H1 (cell line): ENCODE data around the gene MREG. TPM values are rescaled to one million over a fixed set of nuclear protein-coding genes. Genes with fewer than 3 reads are reported as not detected.

Experiments
- CTCF ChIA-PET: fragments of 300-600 bp; sonication (Branson Sonifier 250); formaldehyde crosslinking; loops from one replicate; lab custom pipeline; 2021; ENCODE audit not compliant: partially characterized antibody; lab: Charles Lee
- POLR2A ChIA-PET: fragments of 300-600 bp; sonication (Branson Sonifier 250); formaldehyde crosslinking; loops from one replicate; lab custom pipeline; 2021; ENCODE audit warnings: inconsistent platforms; ENCODE audit not compliant: partially characterized antibody; lab: Charles Lee
- DNase-seq, 2 experiments: peaks; one replicate each; pipeline versions ENCODE4 v3.0.0 to v3.0.0-alpha.2; 2010 to 2022; ENCODE audit warnings: low spot score in 2 of 2, low read depth in 1 of 2, mixed read lengths in 1 of 2
- FAIRE-seq: peaks from 2 replicates; lab custom pipeline; 2011; peaks lifted over from hg19 to GRCh38; lab: Jason Lieb, UNC
- H2AFZ ChIP-seq: 2 replicates; pipeline ENCODE4 v1.8.1; 2012; ENCODE audit warnings: low read length, inconsistent platforms
- H2AK5ac ChIP-seq: 2 replicates; pipeline ENCODE4 v1.6.1; 2013; ENCODE audit warnings: low read depth, low read length
- H2BK120ac ChIP-seq: replicated peaks from 2 replicates; pipeline ENCODE3; 2013; ENCODE audit warnings: low read depth, low read length, inconsistent platforms
- H2BK12ac ChIP-seq: 2 replicates; pipeline ENCODE4 v1.6.1; 2013; ENCODE audit warnings: low read depth, low read length
- H2BK15ac ChIP-seq: 2 replicates; pipeline ENCODE4 v1.6.1; 2013; ENCODE audit warnings: low read length
- H2BK20ac ChIP-seq: 2 replicates; pipeline ENCODE4 v1.6.1; 2013; ENCODE audit warnings: low read length
- H2BK5ac ChIP-seq: 2 replicates; pipeline ENCODE4 v1.6.1; 2013; ENCODE audit warnings: low read depth, low read length
- H3K14ac ChIP-seq: 2 replicates; pipeline ENCODE4 v1.6.1; 2013; ENCODE audit warnings: inconsistent platforms; ENCODE audit not compliant: insufficient read length
- H3K18ac ChIP-seq: 2 replicates; pipeline ENCODE4 v1.6.1; 2013; ENCODE audit warnings: low read length; ENCODE audit errors: extremely low read depth
- H3K23ac ChIP-seq: 2 replicates; pipeline ENCODE4 v1.6.1; 2013; ENCODE audit warnings: inconsistent platforms; ENCODE audit not compliant: insufficient read length
- H3K23me2 ChIP-seq: 2 replicates; pipeline ENCODE4 v1.6.1; 2013; ENCODE audit warnings: low read depth, low read length
- H3K27ac ChIP-seq: 2 replicates; pipeline ENCODE4 v1.6.1; 2011; ENCODE audit warnings: low read depth, low read length, inconsistent platforms
- H3K27me3 ChIP-seq, 4 experiments: replicated peaks in 1 of 4; 1 replicate in 1 of 4; 2 replicates in 3 of 4; pipeline versions ENCODE4 v1.6.1 to v1.8.1; 2011 to 2013; ENCODE audit warnings: low read length in 3 of 4, mild to moderate bottlenecking in 3 of 4, inconsistent platforms in 2 of 4, mixed read lengths in 2 of 4, moderate library complexity in 1 of 4; ENCODE audit not compliant: control insufficient read depth in 3 of 4, insufficient read depth in 3 of 4; ENCODE audit errors: extremely low read depth in 1 of 4
- H3K36me3 ChIP-seq, 4 experiments: 2 replicates each; pipeline versions ENCODE4 v1.6.1 to v1.8.1; 2011 to 2013; ENCODE audit warnings: mild to moderate bottlenecking in 4 of 4, low read length in 3 of 4, moderate library complexity in 2 of 4, control low read depth in 1 of 4, inconsistent platforms in 1 of 4; ENCODE audit not compliant: insufficient read depth in 4 of 4, control insufficient read depth in 2 of 4
- H3K4ac ChIP-seq: replicated peaks from 2 replicates; pipeline ENCODE3; 2013; ENCODE audit warnings: low read length, low read depth, mixed read lengths, inconsistent platforms; ENCODE audit not compliant: insufficient read length
- H3K4me1 ChIP-seq, 4 experiments: replicated peaks in 1 of 4; 1 replicate in 1 of 4; 2 replicates in 3 of 4; pipeline versions ENCODE4 v1.6.1 to v1.8.1; 2011 to 2013; ENCODE audit warnings: low read length in 3 of 4, inconsistent platforms in 2 of 4, mixed read lengths in 1 of 4; ENCODE audit not compliant: insufficient read depth in 4 of 4, control insufficient read depth in 3 of 4
- H3K4me2 ChIP-seq, 2 experiments: 2 replicates each; pipeline versions ENCODE4 v1.6.1 to v1.8.1; 2011 to 2013; ENCODE audit warnings: low read depth in 2 of 2, low read length in 2 of 2, control low read depth in 1 of 2, inconsistent platforms in 1 of 2, mild to moderate bottlenecking in 1 of 2; ENCODE audit not compliant: insufficient read depth in 1 of 2
- H3K4me3 ChIP-seq, 4 experiments: fragments of 200-600, 300-600 bp in 1 of 4; sonication (generic), shearing (Covaris generic), sonication (Bioruptor Twin) in 1 of 4; 2 replicates each; pipeline versions ENCODE4 v1.5.1 to v1.8.1; 2011 to 2016; ENCODE audit warnings: low read length in 4 of 4, low read depth in 3 of 4, control low read depth in 2 of 4, inconsistent platforms in 2 of 4, mild to moderate bottlenecking in 2 of 4, mixed read lengths in 1 of 4, moderate library complexity in 1 of 4; ENCODE audit not compliant: insufficient read depth in 2 of 4; ENCODE audit errors: extremely low read depth in 1 of 4
- H3K56ac ChIP-seq: replicated peaks from 2 replicates; pipeline ENCODE3; 2013; ENCODE audit warnings: low read depth, mild to moderate bottlenecking, mixed read lengths, low read length, inconsistent platforms; ENCODE audit not compliant: insufficient read length
- H3K79me1 ChIP-seq: 2 replicates; pipeline ENCODE4 v1.6.1; 2013; ENCODE audit warnings: low read depth, low read length, control low read depth
- H3K79me2 ChIP-seq, 2 experiments: 2 replicates each; pipeline versions ENCODE4 v1.6.1 to v1.8.1; 2012 to 2013; ENCODE audit warnings: low read length in 2 of 2, mild to moderate bottlenecking in 2 of 2, inconsistent platforms in 1 of 2; ENCODE audit not compliant: insufficient read depth in 2 of 2, control insufficient read depth in 1 of 2
- H3K9ac ChIP-seq, 4 experiments: replicated peaks in 1 of 4; 1 replicate in 1 of 4; 2 replicates in 3 of 4; pipeline versions ENCODE4 v1.6.1 to v1.8.1; 2011 to 2013; ENCODE audit warnings: low read depth in 3 of 4, low read length in 3 of 4, control low read depth in 2 of 4, mild to moderate bottlenecking in 2 of 4, moderate library complexity in 2 of 4, inconsistent platforms in 1 of 4; ENCODE audit errors: extremely low read depth in 1 of 4
- H3K9me3 ChIP-seq, 2 experiments: 2 replicates each; pipeline versions ENCODE4 v1.6.1 to v1.8.1; 2012 to 2013; ENCODE audit warnings: mild to moderate bottlenecking in 2 of 2, moderate library complexity in 2 of 2, control low read depth in 1 of 2, inconsistent platforms in 1 of 2, low read depth in 1 of 2, low read length in 1 of 2, mixed read lengths in 1 of 2; ENCODE audit not compliant: insufficient read depth in 2 of 2
- H4K20me1 ChIP-seq, 2 experiments: replicated peaks in 1 of 2; 2 replicates each; pipeline versions ENCODE3 to v1.8.1; 2011 to 2013; ENCODE audit warnings: inconsistent platforms in 2 of 2, low read length in 2 of 2, mild to moderate bottlenecking in 1 of 2; ENCODE audit not compliant: insufficient read depth in 2 of 2, control insufficient read depth in 1 of 2
- H4K5ac ChIP-seq: 2 replicates; pipeline ENCODE4 v1.6.1; 2013; ENCODE audit warnings: low read length, low read depth, mixed read lengths, inconsistent platforms; ENCODE audit not compliant: insufficient read length
- H4K8ac ChIP-seq: 2 replicates; pipeline ENCODE4 v1.8.0; 2013; ENCODE audit warnings: mild to moderate bottlenecking, moderate library complexity, low read length, inconsistent platforms; ENCODE audit not compliant: insufficient read depth; ENCODE audit errors: extremely low read depth
- H4K91ac ChIP-seq: replicated peaks from 2 replicates; pipeline ENCODE3; 2013; ENCODE audit warnings: low read length, mixed read lengths, inconsistent platforms; ENCODE audit not compliant: insufficient read length
- BCL11A ChIP-seq, 2 experiments: IDR thresholded peaks; one replicate each; pipeline ENCODE4 v1.6.1; 2011; ENCODE audit warnings: low read depth in 2 of 2, low read length in 2 of 2, mild to moderate bottlenecking in 2 of 2
- KDM5A ChIP-seq: fragments of 200-600 bp; IDR thresholded peaks from 2 replicates; pipeline ENCODE4 v1.7.1; 2012; ENCODE audit warnings: mild to moderate bottlenecking, low read length, inconsistent platforms, mixed read lengths
- NRF1 ChIP-seq: IDR thresholded peaks from 2 replicates; pipeline ENCODE4 v1.6.1; 2011; ENCODE audit warnings: mild to moderate bottlenecking, low read depth, low read length, improper control_type of control experiment
- RAD21 ChIP-seq, 2 experiments: IDR thresholded peaks in 1 of 2; conservative IDR thresholded peaks in 1 of 2; 2 replicates each; pipeline ENCODE4 v1.6.1; 2011; ENCODE audit warnings: low read depth in 2 of 2, low read length in 2 of 2, improper control_type of control experiment in 1 of 2, inconsistent platforms in 1 of 2, mild to moderate bottlenecking in 1 of 2, moderate library complexity in 1 of 2
- SIN3A ChIP-seq, 2 experiments: IDR thresholded peaks in 1 of 2; conservative IDR thresholded peaks in 1 of 2; 2 replicates each; pipeline ENCODE4 v1.6.1; 2011 to 2012; ENCODE audit warnings: low read length in 2 of 2, improper control_type of control experiment in 1 of 2, low read depth in 1 of 2, mild to moderate bottlenecking in 1 of 2
- WGBS, 2 experiments: shearing (Covaris generic) in 1 of 2; methylation state at CpG; one replicate each; pipeline versions ENCODE4 v1.1.6 to v1.1.7; 2013 to 2015; ENCODE audit warnings: low lambda C conversion rate in 2 of 2, mixed read lengths in 2 of 2, inconsistent platforms in 1 of 2, low coverage in 1 of 2, missing lambda C conversion rate in 1 of 2; ENCODE audit not compliant: insufficient replicate concordance in 2 of 2, insufficient coverage in 1 of 2, insufficient read length in 1 of 2; ENCODE audit errors: extremely low coverage in 1 of 2, missing lambda C conversion rate in 1 of 2; 5-methylcytosine and 5-hydroxymethylcytosine counted together
- polyA plus RNA-seq, 7 experiments: library from polyadenylated mRNA; depleted of rRNA in 3 of 7; stranded (reverse) in 5 of 7; unstranded in 2 of 7; fragments of >200 nt in 5 of 7; fragments of 200-250 nt in 2 of 7; gene quantifications; 1 replicate in 5 of 7; 2 replicates in 1 of 7; 4 replicates in 1 of 7; pipeline versions ENCODE4 v1.2.1 to v1.2.3, GENCODE V29; 2011 to 2013; ENCODE audit warnings: missing spikeins in 2 of 7, mixed read lengths in 2 of 7
- total RNA-seq: library from RNA; stranded (reverse); fragmentation: NEBNext Ultra II Directional; extraction: Animal tissue kit (Norgen Biotek cat#: 25700); gene quantifications from 2 replicates; pipeline ENCODE4 v1.2.1, GENCODE V29; 2021
- TF ChIP-seq, protein P1 (sequence below), 3 experiments: IDR thresholded peaks; 1 replicate in 2 of 3; 2 replicates in 1 of 3; pipeline versions ENCODE4 v1.5.1 to v1.6.1; 2011; ENCODE audit warnings: low read length in 3 of 3, mild to moderate bottlenecking in 3 of 3, inconsistent platforms in 2 of 3, low read depth in 1 of 3, moderate library complexity in 1 of 3; ENCODE audit not compliant: insufficient read depth in 1 of 3; ENCODE audit errors: control extremely low read depth in 1 of 3

MREG gene
- total and polyA plus RNA-seq, 2 of the 8 experiments (the other 6 are each of a cell fraction or from before 2014, with no cell fraction given) = 7.5 to 31.9 TPM

DNA sequence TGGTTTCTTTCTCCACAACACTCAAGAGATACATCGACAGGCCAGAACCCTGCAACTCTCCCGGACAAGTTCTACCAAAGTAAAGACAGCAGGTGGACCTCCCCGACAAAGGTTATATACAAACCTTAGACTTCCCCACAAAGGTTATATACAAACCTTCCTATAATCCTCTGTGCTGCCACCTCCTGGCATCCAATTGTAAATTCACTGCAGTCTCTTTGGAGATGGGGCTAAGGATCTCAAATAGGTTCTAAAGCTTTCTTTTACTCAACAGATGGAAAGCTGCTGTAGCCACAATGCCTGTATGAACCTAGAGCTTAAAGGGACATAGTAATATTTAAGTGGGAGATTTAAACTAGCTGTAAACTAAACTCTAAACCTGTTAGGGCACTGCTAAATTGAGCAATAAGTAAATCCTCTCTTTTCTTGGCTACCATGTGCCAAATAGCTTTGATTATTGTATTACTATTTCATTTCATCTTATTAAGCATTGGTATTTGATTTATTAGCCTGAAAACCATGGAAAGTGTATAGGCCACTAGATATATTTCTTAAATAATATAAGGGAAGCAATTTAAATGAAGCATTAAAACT, 9.8 kb upstream of the MREG start:
- Histone ChIP-seq H2AK5ac (no peak overlapping the region), H3K79me2 (no peaks in the 10 kb centered on the region), H4K8ac (no peak overlapping the region), H3K23me2 (no peaks in the 10 kb centered on the region), H3K18ac (no peak overlapping the region), H2AFZ (no peak overlapping the region), H3K27ac (no peak overlapping the region), H4K20me1 (no peaks in the 10 kb centered on the region), H3K36me3 (no peaks in the 10 kb centered on the region), H2BK15ac (no peak overlapping the region), H3K4me3 (no peak overlapping the region), H4K5ac (no peak overlapping the region), H3K9ac (no peak overlapping the region), H3K4me1 (no peaks in the 10 kb centered on the region), H4K91ac (no peak overlapping the region), H3K4me2 (no peak overlapping the region), H2BK120ac (no peak overlapping the region), H3K79me1 (no peaks in the 10 kb centered on the region), H3K9me3 (no peaks in the 10 kb centered on the region), H2BK5ac (no peak overlapping the region), H3K14ac (no peak overlapping the region), H2BK12ac (no peak overlapping the region), H3K4ac (no peak overlapping the region), H2BK20ac (no peak overlapping the region), H3K56ac (no peak overlapping the region), H3K23ac (no peak overlapping the region), H3K27me3 (no peaks in the 10 kb centered on the region)
- TF ChIP-seq NRF1 = no peak
- TF ChIP-seq RAD21 (IDR thresholded peaks at IDR 0.05 in 1 of 2, conservative IDR thresholded peaks at IDR 0.05 in 1 of 2; ENCODE audit: low read depth in 2 of 2, low read length in 2 of 2) = peak; percentile 55 to 58
- no peak for TF ChIP-seq SIN3A (conservative IDR thresholded peaks at IDR 0.05 in 1 of 2, IDR thresholded peaks at IDR 0.05 in 1 of 2; ENCODE audit: low read depth in 1 of 2, low read length in 2 of 2)
- TF ChIP-seq BCL11A (IDR thresholded peaks at IDR 0.05; ENCODE audit: low read depth in 2 of 2, low read length in 2 of 2) = no peak
- TF ChIP-seq, protein P1, sequence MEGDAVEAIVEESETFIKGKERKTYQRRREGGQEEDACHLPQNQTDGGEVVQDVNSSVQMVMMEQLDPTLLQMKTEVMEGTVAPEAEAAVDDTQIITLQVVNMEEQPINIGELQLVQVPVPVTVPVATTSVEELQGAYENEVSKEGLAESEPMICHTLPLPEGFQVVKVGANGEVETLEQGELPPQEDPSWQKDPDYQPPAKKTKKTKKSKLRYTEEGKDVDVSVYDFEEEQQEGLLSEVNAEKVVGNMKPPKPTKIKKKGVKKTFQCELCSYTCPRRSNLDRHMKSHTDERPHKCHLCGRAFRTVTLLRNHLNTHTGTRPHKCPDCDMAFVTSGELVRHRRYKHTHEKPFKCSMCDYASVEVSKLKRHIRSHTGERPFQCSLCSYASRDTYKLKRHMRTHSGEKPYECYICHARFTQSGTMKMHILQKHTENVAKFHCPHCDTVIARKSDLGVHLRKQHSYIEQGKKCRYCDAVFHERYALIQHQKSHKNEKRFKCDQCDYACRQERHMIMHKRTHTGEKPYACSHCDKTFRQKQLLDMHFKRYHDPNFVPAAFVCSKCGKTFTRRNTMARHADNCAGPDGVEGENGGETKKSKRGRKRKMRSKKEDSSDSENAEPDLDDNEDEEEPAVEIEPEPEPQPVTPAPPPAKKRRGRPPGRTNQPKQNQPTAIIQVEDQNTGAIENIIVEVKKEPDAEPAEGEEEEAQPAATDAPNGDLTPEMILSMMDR (IDR thresholded peaks at IDR 0.05; ENCODE audit: control extremely low read depth in 1 of 3, insufficient read depth in 1 of 3, low read depth in 1 of 3, low read length in 3 of 3) = peak in 2 of 3 experiments; percentile 67 to 74; a peak in 3 of 4 replicates
- no peak for TF ChIP-seq KDM5A
- FAIRE-seq (peak; percentile 97), DNase-seq (peak; percentile 31 to 70)
- WGBS, 2 experiments = 55% methylated on average over 3 of the region's 3 CpGs; no CpG with 5 or more reads in 1 of the 2 experiments
- ChIA-PET POLR2A (interaction anchor here (0.5 to 2.8 kb wide), 8 partner anchors 9 to 184 kb away, joined by 3 to 7 read pairs (median 6); no protein-coding TSS in a partner anchor), CTCF (interaction anchor here (0.6 to 12.0 kb wide), 26 partner anchors 8 to 1211 kb away, joined by 3 to 165 read pairs (median 4); partner anchors contain the start of gene MREG)
